Measurements from ENCODE around the gene HPSE2. TPM values are rescaled to one million over a fixed set of nuclear protein-coding genes. Genes with fewer than 3 reads are reported as not detected.

The HPSE2 gene
- total RNA-seq, 1 experiment from 2014 or later = 0.20 TPM

- no peaks in the 10 kb centered on the region for H3K27me3 ChIP-seq (ENCODE audit: insufficient read depth, low read length)
- DNase-seq = no peak
- no peaks in the 10 kb centered on the region for H3K9me3 Mint-ChIP-seq
- H4K91ac ChIP-seq (ENCODE audit: insufficient read length, low read depth, low read length) = no peak overlapping the region
- H3K9me3 ChIP-seq (ENCODE audit: control insufficient read depth, low read depth, low read length) = no peaks in the 10 kb centered on the region
- H3K9ac ChIP-seq (ENCODE audit: extremely low read depth, insufficient read length, low read length) = no peak overlapping the region
- no peaks in the 10 kb centered on the region; the same call in 1 of the 2 replicates for H3K27me3 Mint-ChIP-seq (ENCODE audit: low read depth)
- H2BK120ac ChIP-seq (ENCODE audit: low read depth, low read length, poor library complexity, severe bottlenecking) = no peak overlapping the region
- no peak overlapping the region for H2BK15ac ChIP-seq (ENCODE audit: low read depth, low read length)
- H2BK12ac ChIP-seq (ENCODE audit: insufficient read length, low read depth, low read length) = no peak overlapping the region
- no peaks in the 10 kb centered on the region for H3K36me3 Mint-ChIP-seq (ENCODE audit: insufficient read depth in 1 of 3, low read depth in 3 of 3)
- H4K5ac ChIP-seq (ENCODE audit: insufficient read length, low read depth, low read length) = no peak overlapping the region
- no peak overlapping the region for H2AK5ac ChIP-seq (ENCODE audit: insufficient read length, low read length)
- H3K4ac ChIP-seq (ENCODE audit: low read depth, low read length) = no peak overlapping the region
- no peaks in the 10 kb centered on the region for H3K4me1 Mint-ChIP-seq
- H3K4me1 ChIP-seq (ENCODE audit: insufficient read depth, low read length) = no peaks in the 10 kb centered on the region
- H2BK20ac ChIP-seq (ENCODE audit: low read depth, low read length, poor library complexity, severe bottlenecking) = no peak overlapping the region
- no peak overlapping the region for H3K56ac ChIP-seq (ENCODE audit: insufficient read length, low read depth, low read length)
- H2BK5ac ChIP-seq (ENCODE audit: insufficient read length, low read length) = no peak overlapping the region
- no peak overlapping the region for H3K4me2 ChIP-seq (ENCODE audit: insufficient read depth, insufficient read length, low read length)
- no peak overlapping the region for H3K4me3 Mint-ChIP-seq
- H4K8ac ChIP-seq (replicated peaks; ENCODE audit: insufficient read length, low read depth, low read length) = no peak overlapping the region
- H3T11ph ChIP-seq (ENCODE audit: low read length) = no peak overlapping the region
- H3K79me2 ChIP-seq (ENCODE audit: insufficient read depth, low read length) = no peaks in the 10 kb centered on the region
- H3K23ac ChIP-seq (ENCODE audit: insufficient read length, low read depth, low read length) = no peak overlapping the region
- no peak overlapping the region for H3K27ac Mint-ChIP-seq
- no peaks in the 10 kb centered on the region for H3K23me2 ChIP-seq (ENCODE audit: insufficient read length, low read depth, low read length, poor library complexity, severe bottlenecking)
- no peaks in the 10 kb centered on the region for H4K20me1 ChIP-seq (ENCODE audit: control insufficient read depth, insufficient read depth, insufficient read length)
- no peak for TF ChIP-seq CTCF (conservative IDR thresholded peaks at IDR 0.05)
- H3K79me1 ChIP-seq (ENCODE audit: insufficient read depth, low read depth, low read length, poor library complexity, severe bottlenecking) = no peaks in the 10 kb centered on the region
- no peak overlapping the region for H3K27ac ChIP-seq (ENCODE audit: insufficient read length, low read depth, low read length)
- no CpG with 5 or more reads among the region's 2 CpGs for WGBS (ENCODE audit: extremely low coverage, insufficient read length, low lambda C conversion rate)
- no peak overlapping the region for H3K14ac ChIP-seq (ENCODE audit: insufficient read depth, low read length)
- H2AFZ ChIP-seq (ENCODE audit: low read length) = no peak overlapping the region
- H3K18ac ChIP-seq (ENCODE audit: insufficient read length, low read depth, low read length) = no peak overlapping the region
These were observed 388.9 kb downstream of the HPSE2 start for GRCh38 chr10:98846787-98847186.
